ENCODE results near the gene MIER2.
"Not testable (repeated sequence)": the region's sequence is repeated elsewhere in the genome, so short reads cannot be mapped to it uniquely, and the experiment has no call there.

The MIER2 gene

DNA sequence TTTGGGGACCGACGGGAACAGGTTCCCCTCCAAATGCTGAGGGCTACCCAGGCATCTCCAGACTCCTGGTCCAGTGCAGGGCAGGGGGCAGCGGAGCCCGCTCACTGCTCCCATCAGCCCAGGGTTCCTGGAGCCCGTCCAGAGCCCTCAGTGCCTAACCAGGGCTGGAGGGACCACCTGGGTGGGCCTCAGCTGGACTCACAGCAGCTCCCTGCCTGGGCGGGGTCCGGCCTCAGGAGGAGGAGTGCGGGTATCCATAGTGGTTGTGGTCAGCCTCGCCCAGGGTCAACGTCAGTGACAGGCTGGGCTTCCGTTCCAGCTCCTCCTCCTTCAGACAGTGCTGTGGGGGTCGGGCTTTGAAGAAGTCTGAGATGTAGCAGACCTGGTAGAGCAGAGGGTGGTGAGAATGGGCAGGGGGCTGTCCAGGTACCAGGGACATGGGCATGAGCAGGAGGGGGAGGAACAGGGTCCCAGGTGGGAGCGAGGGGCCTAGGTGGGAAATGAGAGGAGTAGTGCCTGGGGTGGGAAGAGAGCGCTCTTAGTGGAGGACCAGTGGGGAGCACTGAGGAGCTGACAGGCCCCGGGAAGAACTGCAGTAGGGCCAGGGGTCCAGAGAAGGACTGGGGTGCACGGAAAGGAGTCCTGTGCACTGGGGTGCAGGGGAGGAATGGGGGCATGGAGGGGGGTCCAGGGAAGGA lies 63.3 kb downstream of the MIER2 start:
- no peak for DNase-seq

DNA sequence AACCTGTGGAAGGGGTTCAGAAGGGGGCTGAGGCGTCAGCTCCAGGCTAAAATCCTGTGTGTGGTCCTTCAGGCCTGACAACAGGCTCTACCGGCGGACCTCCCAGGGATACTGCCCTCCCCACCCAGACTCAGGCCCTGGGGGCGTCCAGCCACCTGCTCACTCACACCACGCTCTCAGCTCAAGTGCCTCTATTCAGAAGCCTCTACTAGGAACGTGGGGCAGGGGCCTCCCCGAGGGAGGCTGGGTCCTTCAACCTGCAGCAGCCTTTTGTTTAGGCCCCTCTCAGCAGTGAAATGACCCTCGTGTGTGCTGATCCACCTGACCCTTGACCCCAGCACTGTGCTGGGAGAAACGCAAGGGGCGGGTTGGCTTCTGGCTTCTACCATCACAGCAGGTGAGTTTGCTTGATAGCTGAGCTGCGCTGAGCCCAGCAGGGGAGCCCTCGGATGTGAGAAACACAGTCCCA lies 64.0 kb downstream of the MIER2 start:
- no peak for DNase-seq

DNA sequence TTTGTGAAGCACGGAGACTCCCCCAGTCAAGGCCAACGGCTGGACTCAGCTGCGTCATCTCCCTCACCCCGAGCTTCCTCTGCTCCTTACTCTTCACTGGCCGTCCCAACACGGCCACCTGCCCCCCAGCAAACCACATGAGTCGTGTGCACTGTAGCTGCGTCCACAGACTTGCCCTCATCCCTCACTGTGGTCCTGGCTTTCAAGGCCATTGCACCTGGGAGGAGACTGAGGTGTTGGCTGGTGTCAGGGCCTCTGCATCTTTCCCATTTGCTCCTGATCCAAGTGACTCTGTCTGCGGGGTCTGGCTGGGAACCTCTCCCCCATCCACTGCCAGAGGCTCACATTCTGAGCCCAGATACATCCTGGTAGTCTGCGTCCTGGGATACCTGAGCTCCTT lies 64.9 kb downstream of the MIER2 start:
- no peak for DNase-seq

DNA sequence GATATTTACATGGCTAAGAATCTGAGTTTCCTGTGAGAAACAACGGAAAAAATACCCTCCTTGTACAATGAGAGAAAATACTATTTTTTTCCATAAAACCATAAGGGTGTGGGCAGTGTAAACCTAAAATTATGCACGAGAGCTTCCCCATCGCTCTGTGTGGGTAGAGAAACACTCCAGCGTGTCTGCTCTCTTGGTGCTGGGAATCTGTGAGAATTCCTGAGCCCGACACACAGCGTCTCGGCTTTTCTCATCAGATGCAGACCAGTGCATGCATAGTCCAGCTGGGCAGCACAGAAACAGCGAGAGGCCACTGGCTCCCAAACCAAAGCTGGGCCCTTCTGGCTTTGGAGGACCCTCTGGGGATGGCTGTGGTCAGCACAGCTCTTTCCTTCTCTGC lies 65.4 kb downstream of the MIER2 start:
- no peak for DNase-seq

DNA sequence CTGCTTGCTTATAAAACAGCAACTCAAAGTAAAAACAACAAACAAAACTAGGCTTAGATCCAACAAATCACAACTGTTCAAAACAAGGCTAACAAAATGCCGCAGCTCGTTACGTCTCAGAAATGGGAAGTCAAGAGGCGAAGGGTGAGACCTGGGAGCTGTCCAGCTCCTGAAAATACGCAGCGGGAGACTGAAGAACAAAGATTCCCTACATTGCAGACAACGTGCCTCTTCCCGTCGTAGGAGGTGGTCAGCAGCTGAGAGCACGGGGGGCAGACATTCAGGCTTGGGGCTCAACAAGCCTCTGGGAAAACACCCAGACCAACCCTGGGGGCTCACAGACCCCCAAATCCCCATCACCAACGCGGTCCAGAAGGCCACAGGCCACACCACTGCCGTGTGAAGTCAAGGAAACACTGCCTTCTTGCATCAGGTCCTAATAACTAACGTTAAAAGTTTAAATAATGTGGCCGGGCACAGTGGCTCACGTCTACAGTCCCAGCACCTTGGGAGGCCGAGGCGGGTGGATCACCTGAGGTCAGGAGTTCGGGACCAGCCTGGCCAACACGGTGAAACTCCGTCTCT lies 66.9 kb downstream of the MIER2 start:
- no peak for DNase-seq

DNA sequence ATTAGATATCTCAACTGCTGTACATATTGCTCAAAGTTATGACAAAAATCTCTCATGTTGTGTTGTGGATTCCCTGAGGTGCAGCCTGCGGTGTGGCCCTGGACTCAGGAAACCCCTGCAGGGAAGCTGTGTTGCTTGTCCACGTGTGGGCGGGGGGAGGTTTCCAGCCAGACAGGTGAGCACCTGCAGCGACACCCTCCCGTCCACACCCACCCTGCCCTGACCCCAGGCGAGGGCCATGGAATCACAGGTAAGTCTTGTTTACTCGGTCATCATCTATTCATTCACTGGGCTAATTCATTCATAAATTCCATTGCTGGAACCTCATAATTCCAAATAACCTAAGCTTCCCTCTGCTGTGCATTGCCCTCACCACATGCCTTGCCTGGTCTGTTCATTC lies 67.5 kb downstream of the MIER2 start:
- DNase-seq: no peak

DNA sequence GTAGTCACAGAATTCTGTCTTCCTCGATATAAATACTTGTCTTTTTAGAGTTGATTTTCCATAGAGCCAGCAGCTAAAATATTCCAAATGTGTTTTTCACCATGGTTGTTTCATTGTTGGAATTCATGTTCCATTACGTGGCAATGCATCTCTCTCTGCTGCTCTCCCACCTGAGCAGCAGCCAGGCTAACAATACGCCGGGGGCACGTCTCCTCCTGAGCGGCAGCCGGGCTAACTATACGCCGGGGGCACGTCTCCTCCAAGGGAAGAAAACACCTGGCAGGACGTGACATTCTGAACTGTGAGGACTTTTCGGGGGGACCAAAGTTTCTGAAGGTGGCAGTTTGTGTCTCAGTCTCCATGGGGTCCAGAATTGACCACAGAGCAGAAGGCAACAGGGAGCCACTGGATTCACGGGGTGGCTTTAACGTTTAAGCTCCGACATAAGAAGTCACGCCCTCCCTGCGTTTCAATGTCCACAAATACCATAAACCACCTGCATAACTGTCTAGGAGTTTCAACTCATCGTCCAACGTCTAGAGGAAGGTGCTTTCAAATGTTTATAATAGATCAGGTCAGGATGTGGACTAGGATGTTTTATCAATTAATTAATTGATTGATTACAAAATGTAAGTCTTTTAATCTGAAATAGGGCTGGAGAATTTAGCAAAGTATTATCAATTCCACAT lies 68.5 kb downstream of the MIER2 start:
- DNase-seq: no peak

DNA sequence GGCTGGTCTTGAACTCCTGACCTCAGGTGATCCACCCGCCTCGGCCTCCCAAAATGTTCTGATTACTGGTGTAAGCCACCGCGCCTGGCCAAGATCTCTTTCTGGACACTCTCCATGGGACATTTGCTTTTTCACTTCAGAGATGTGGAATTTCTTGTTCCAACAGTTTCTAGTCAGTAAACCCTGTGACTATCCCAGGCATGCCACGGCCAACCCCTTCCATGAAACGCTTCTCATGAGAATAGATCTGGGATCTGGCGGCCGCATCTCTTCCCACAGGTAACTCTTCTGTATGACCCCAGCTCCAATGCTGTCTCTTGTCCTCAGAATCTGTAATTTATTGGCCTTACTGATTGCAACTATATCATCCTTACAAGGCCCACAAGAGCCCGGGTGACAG lies 69.6 kb downstream of the MIER2 start:
- DNase-seq: no peak

DNA sequence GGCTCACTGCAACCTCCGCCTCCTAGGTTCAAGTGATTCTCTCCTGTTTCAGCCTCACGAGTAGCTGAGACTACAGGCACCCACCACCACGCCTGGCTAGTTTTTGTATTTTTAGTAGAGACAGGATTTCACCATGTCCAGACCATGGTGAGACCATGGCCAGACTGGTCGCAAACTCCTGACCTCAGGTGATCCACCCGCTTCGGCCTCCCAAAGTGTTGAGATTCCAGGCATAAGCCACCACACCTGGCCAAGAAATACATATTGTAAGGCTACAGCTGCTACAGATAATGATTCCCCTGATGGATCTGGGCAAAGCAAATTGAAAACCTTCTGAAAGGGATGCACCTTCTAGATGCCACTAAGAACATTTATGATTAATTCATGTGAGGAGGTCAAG lies 71.2 kb downstream of the MIER2 start:
- DNase-seq: no peak

DNA sequence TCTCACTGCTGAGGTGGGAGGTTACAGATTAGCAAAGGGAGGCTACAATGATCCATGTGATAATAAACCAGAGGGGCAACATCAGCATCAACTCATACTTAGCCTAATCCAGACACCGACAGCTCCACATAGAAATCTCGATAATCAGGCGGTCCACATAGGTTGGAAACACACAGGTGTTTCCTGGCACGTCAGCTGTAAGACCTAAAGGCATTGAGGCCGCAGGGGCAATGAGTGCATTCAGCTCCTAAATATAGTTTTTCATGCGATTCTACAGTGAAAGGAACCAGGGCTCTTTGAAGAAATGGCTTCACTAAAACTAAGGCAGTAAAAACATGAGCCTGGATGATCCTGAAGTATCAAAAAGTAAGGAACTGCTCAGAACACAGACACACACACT lies 72.7 kb downstream of the MIER2 start:
- no peak for DNase-seq

DNA sequence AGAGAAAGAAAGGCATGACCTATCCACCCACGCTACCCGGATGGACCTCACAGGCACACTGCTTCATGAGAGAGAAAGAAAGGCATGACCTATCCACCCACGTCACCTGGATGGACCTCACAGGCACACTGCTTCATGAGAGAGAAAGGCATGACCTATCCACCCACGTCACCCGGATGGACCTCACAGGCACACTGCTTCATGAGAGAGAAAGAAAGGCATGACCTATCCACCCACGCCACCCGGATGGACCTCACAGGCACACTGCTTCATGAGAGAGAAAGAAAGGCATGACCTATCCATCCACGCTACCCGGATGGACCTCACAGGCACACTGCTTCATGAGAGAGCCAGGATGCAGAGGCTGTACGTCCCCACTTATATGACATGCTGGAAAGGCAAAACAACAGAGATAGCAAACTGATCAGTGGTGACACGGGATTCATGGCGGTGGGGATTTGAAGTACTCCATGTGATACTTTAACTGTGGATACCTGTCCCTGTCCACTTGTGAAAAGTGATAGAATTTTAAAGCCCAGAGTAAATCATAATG lies 73.8 kb downstream of the MIER2 start:
- not testable (repeated sequence) for DNase-seq

DNA sequence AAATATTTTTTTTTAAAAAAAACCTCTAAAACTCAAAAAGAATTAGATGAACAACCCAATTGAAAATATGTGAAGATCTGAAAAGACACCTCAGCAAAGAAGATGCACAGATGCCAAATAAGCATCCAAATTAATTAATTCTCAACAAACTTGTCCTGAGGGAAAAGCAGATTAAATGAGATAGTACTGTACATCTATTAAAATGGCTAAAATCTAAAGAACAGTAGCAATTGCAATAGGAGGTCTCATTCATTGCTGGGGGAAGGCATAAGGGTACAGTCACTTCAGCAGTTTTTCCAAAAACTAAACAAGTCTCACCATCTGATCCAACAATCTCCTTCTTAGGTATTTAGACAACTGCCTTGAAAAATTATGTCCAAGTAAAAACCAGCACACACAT lies 75.4 kb downstream of the MIER2 start:
- no peak for DNase-seq

DNA sequence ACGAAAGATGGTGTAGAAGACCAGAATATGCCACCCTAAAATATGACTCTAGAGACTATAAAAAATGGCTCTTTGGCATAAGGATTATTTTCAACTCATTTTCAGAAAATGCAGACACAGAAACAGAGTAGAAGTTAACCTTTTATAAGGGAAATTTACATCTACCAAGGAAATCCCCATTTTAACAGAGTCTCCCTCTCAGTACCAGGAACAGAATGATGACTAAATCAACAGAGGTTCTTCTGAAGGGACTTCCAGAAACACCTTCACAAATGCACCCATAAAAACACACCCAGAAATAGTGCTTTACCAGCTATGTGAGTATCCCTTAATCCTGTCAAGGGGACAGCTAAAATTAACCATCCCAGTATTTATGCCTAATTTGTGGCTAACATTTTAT lies 82.5 kb downstream of the MIER2 start:
- no peak for DNase-seq

DNA sequence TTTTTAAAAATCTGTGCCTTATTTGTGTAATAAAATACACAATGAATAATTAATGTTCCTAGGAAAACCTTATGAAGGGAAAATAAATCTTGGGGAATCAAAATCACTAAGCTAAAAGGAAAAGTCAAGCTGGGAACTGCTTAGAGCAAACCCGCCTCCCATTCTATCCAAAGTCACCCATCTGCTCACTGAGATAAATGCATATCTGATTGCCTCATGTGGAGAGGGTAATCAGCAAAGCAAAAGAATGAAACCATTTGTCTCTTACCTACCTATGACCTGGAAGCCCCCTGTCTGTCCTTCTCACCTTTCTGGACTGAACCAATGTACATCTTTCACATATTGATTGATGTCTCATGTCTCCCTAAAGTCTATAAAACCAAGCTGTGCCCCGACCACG lies 87.8 kb downstream of the MIER2 start:
- not testable (repeated sequence) for DNase-seq

Measured in activated T-cell treated with anti-CD3 and anti-CD28 coated beads for 4 hours (primary cell).